ENCODE data around the gene MED31. TPM values are rescaled to one million over a fixed set of nuclear protein-coding genes. Genes with fewer than 3 reads are reported as not detected.

The MED31 gene
- total and polyA plus RNA-seq, 2 of the 13 experiments (the other 11 are each of a cell fraction or from before 2014, with no cell fraction given), result 19.0 to 20.9 TPM

DNA sequence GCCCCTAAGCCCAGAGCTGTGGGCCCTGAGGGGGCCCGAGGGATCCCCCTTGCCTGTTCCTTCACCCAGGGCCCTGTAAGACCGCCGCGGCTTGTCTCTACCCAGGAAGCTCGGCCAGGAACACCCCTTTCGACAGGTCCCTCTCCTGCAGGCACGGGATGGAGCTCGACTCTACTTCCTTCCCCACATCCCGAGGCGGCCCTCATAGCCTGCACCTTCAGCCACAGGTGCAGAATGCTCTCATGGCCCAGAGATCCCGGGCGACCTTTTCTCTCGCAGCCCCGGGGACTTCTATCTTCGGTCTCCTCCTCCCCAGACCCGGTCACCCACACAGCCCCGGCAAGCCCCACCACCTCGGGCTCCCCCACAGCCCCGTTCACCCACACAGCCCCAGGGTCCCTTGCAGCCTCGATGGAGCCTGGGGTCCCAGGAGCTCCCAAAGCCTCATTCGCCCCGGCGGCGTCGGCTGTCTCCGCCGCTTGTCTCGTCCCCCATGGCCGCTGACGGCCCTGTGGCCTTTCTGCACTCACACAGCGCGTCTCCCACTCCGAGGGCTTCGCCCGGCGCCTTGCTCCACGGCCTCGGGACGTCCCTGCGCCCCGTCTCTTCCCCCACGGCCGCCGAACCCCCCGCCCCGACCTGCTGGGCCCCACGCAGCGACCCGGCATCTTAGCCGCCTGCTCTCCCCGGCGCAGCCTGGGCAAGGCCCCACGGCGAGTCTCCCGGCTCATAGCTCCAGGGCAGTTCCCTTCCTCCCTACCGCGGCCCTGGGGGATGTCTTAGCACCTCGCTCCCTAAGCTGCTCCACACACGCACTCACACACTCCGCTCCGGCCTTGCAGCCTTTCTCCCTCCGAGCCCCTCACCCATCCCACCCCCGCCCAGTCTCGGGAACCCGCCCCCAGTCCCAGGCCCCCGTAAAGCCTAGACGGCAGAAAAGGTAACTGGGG is 11.5 kb downstream of the MED31 start:
- Histone ChIP-seq H3K36me3 (replicated peaks in 1 of 2; ENCODE audit: control insufficient read depth in 1 of 2, insufficient read depth in 2 of 2, low read length in 2 of 2) (peaks cover 0 to 7% of the 10 kb centered on the region in 2 experiments; a peak in 3 of 5 replicates), H3K27me3 (ENCODE audit: control insufficient read depth in 1 of 2, insufficient read depth in 2 of 2, low read length in 2 of 2) (no peaks in the 10 kb centered on the region), H2AFZ (ENCODE audit: low read length) (no peak overlapping the region), H3K9ac (ENCODE audit: insufficient read depth, low read depth, low read length) (peak overlapping the region; percentile 87), H3K4me3 (replicated peaks in 1 of 3; ENCODE audit: insufficient read depth in 1 of 3, low read depth in 2 of 3, low read length in 3 of 3) (peak overlapping the region; percentile 77 to 85 (median 84)), H3K79me2 (ENCODE audit: insufficient read depth, low read length) (peaks cover 35% of the 10 kb centered on the region), H3K4me2 (ENCODE audit: low read depth, low read length) (peak overlapping the region; percentile 93), H3K4me1 (ENCODE audit: insufficient read depth, low read length) (peaks cover 29% of the 10 kb centered on the region), H3K27ac (ENCODE audit: extremely low read length, insufficient read depth, low read length) (peak overlapping the region; percentile 95), H4K20me1 (ENCODE audit: insufficient read depth, low read length) (no peaks in the 10 kb centered on the region), H3K9me3 (ENCODE audit: low read length) (no peaks in the 10 kb centered on the region)
- FAIRE-seq (no peak), DNase-seq (ENCODE audit: low spot score) (no peak), ATAC-seq (peak; percentile 72)
- 0% methylated on average over 7 of the region's 67 CpGs for WGBS (ENCODE audit: low lambda C conversion rate)
- intact Hi-C loops (cut with micrococcal nuclease; ENCODE audit: unreplicated experiment), result loop anchor here (2.0 kb wide), 1 partner anchor 167 kb away; no protein-coding TSS in a partner anchor
- in situ Hi-C loops (cut with HindIII; ENCODE audit: extremely low pct_ligation_motif_present, low pct_unique_long_range_greater_than_20kb), result loop anchor here (5.0 kb wide), 1 partner anchor 168 kb away; no protein-coding TSS in a partner anchor
- CTCF ChIA-PET (ENCODE audit: low intra/inter-chr PET ratio, low total read pairs), result no interaction called here
- BruUV-seq (replicated peaks), result no TSS peak
- POLR2A ChIA-PET, result interaction anchor here (1.0 to 1.8 kb wide), 2 partner anchors 11 to 42 kb away, joined by 3 to 6 read pairs; partner anchors contain the start of genes C17orf100 and MED31
- TF ChIP-seq CREB1 (IDR thresholded peaks at IDR 0.05), result no peak
- TF ChIP-seq CREB1 (CRISPR knock-in tag; IDR thresholded peaks at IDR 0.05), result no peak
- 0 out of 2 replicates have a peak, but pooled peaks have one; percentile 36 for TF ChIP-seq ZNF142 (CRISPR knock-in tag; IDR thresholded peaks at IDR 0.05)
- no peak for TF ChIP-seq ZBTB7B (CRISPR knock-in tag; IDR thresholded peaks at IDR 0.05)
- no peak for TF ChIP-seq ZNF326 (CRISPR knock-in tag; IDR thresholded peaks at IDR 0.05; ENCODE audit: borderline replicate concordance)
- no peak for TF ChIP-seq TEAD2 (CRISPR knock-in tag; IDR thresholded peaks at IDR 0.05)
- TF ChIP-seq ZNF879 (CRISPR knock-in tag; IDR thresholded peaks at IDR 0.05), result 0 out of 2 replicates have a peak, but pooled peaks have one; percentile 4
- TF ChIP-seq MTA1 (CRISPR knock-in tag; IDR thresholded peaks at IDR 0.05; ENCODE audit: borderline replicate concordance), result peak; percentile 11; the same call in 1 of the 2 replicates
- 0 out of 2 replicates have a peak, but pooled peaks have one; percentile 58 for TF ChIP-seq ZNF446 (CRISPR knock-in tag; IDR thresholded peaks at IDR 0.05)
- peak; percentile 4 for TF ChIP-seq U2AF1 (optimal IDR thresholded peaks at IDR 0.05; ENCODE audit: low read depth, low read length)
- peak; percentile 4 for TF ChIP-seq AGO2 (optimal IDR thresholded peaks at IDR 0.05; ENCODE audit: low read depth, low read length)
- 0 out of 2 replicates have a peak, but pooled peaks have one; percentile 27 for TF ChIP-seq RBFOX2 (IDR thresholded peaks at IDR 0.05; ENCODE audit: low read depth, low read length)
- peak; percentile 2; the same call in 1 of the 2 replicates for TF ChIP-seq ZNF441 (CRISPR knock-in tag; IDR thresholded peaks at IDR 0.05; ENCODE audit: borderline replicate concordance)
- TF ChIP-seq ZNF605 (CRISPR knock-in tag; IDR thresholded peaks at IDR 0.05), result peak; percentile 42; the same call in 1 of the 2 replicates
- TF ChIP-seq, protein P1, sequence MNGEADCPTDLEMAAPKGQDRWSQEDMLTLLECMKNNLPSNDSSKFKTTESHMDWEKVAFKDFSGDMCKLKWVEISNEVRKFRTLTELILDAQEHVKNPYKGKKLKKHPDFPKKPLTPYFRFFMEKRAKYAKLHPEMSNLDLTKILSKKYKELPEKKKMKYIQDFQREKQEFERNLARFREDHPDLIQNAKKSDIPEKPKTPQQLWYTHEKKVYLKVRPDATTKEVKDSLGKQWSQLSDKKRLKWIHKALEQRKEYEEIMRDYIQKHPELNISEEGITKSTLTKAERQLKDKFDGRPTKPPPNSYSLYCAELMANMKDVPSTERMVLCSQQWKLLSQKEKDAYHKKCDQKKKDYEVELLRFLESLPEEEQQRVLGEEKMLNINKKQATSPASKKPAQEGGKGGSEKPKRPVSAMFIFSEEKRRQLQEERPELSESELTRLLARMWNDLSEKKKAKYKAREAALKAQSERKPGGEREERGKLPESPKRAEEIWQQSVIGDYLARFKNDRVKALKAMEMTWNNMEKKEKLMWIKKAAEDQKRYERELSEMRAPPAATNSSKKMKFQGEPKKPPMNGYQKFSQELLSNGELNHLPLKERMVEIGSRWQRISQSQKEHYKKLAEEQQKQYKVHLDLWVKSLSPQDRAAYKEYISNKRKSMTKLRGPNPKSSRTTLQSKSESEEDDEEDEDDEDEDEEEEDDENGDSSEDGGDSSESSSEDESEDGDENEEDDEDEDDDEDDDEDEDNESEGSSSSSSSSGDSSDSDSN (CRISPR knock-in tag; IDR thresholded peaks at IDR 0.05), result peak; percentile 60

All from HepG2 (cell line).